HG03565 (cell line): ENCODE measurements around the gene CDKL5.

ENCODE experiments used
- ATAC-seq: cut with Tn5 transposase; IDR thresholded peaks from one replicate; pipeline ENCODE4 v1.9.1; 2021; ENCODE audit warnings: mild to moderate bottlenecking, moderate library complexity; ENCODE audit not compliant: unreplicated experiment

The CDKL5 gene

GRCh38 chrX:18640686-18641085 lies 215.3 kb downstream of the CDKL5 start:
- no peak for ATAC-seq

GRCh38 chrX:18643243-18643642 lies 217.8 kb downstream of the CDKL5 start:
- ATAC-seq, result no peak

- ATAC-seq, result no peak
Measured at GRCh38 chrX:18643853-18644252, 218.4 kb downstream of the CDKL5 start.

GRCh38 chrX:18647621-18648020 lies 222.2 kb downstream of the CDKL5 start:
- ATAC-seq, result no peak

GRCh38 chrX:18649498-18649951 lies 224.1 kb downstream of the CDKL5 start:
- ATAC-seq, result no peak

GRCh38 chrX:18650662-18651061 lies 225.3 kb downstream of the CDKL5 start:
- no peak for ATAC-seq

GRCh38 chrX:18652636-18653035 lies 227.2 kb downstream of the CDKL5 start:
- ATAC-seq, result no peak

- ATAC-seq, result no peak
Measured at GRCh38 chrX:18654875-18655836, 229.7 kb downstream of the CDKL5 start.

- no peak for ATAC-seq
Measured at GRCh38 chrX:18661273-18661672, 235.9 kb downstream of the CDKL5 start.

GRCh38 chrX:18664947-18665346 lies 239.5 kb downstream of the CDKL5 start:
- no peak for ATAC-seq

- ATAC-seq, result no peak
Measured at GRCh38 chrX:18666614-18667013, 241.2 kb downstream of the CDKL5 start.

GRCh38 chrX:18668071-18668835 lies 242.8 kb downstream of the CDKL5 start:
- no peak for ATAC-seq

- ATAC-seq, result no peak
Measured at GRCh38 chrX:18672008-18672407, 246.6 kb downstream of the CDKL5 start, which contains the start of gene RS1. RS1 (minus strand) TSS chrX:18672108; CDS start chrX:18672068, 40 bp downstream.

- ATAC-seq, result peak; percentile 17
Measured at GRCh38 chrX:18674417-18674787, 249.0 kb downstream of the CDKL5 start.

- ATAC-seq, result peak; percentile 84
Measured at GRCh38 chrX:18674788-18675735, 249.7 kb downstream of the CDKL5 start.

GRCh38 chrX:18676050-18676449 lies 250.6 kb downstream of the CDKL5 start:
- no peak for ATAC-seq

- no peak for ATAC-seq
Measured at GRCh38 chrX:18676470-18676869, 251.1 kb downstream of the CDKL5 start.

- no peak for ATAC-seq
Measured at GRCh38 chrX:18677161-18677869, 251.9 kb downstream of the CDKL5 start.

- ATAC-seq, result no peak
Measured at GRCh38 chrX:18681996-18682395, 256.6 kb downstream of the CDKL5 start.

GRCh38 chrX:18682979-18683387 lies 257.6 kb downstream of the CDKL5 start:
- ATAC-seq, result no peak
